Esophagus squamous epithelium (tissue), 5 donors: ENCODE results near the gene ANKRD44. TPM values are rescaled to one million over a fixed set of nuclear protein-coding genes. Genes with fewer than 3 reads are reported as not detected.

Source experiments
- DNase-seq: peaks from one replicate; lab custom pipeline; 2025; lab: John Stamatoyannopoulos, UW
- H3K27ac ChIP-seq, 4 donors: fragments of 200-600 bp; sonication (generic); one replicate each; pipeline ENCODE4 v1.5.1; 2016 to 2019; ENCODE audit warnings: mild to moderate bottlenecking in 1 of 4
- H3K27me3 ChIP-seq, 4 donors: fragments of 200-600 bp; sonication (generic); 1 replicate in 3 of 4; 2 replicates in 1 of 4; pipeline versions ENCODE4 v1.5.1 to v1.6.0; 2017 to 2021; ENCODE audit warnings: antibody characterized with exemption in 1 of 4
- H3K36me3 ChIP-seq, 3 donors: fragments of 200-600 bp; sonication (generic); one replicate each; pipeline ENCODE4 v1.5.1; 2016 to 2019
- H3K4me1 ChIP-seq, 3 donors: fragments of 200-600 bp; sonication (generic); one replicate each; pipeline ENCODE4 v1.5.1; 2017 to 2019
- H3K4me3 ChIP-seq, 4 donors: fragments of 200-600 bp; sonication (generic); 1 replicate in 3 of 4; 2 replicates in 1 of 4; pipeline ENCODE4 v1.5.1; 2016 to 2019; ENCODE audit warnings: mild to moderate bottlenecking in 2 of 4, moderate library complexity in 1 of 4
- H3K9me3 ChIP-seq, 3 donors: fragments of 200-600 bp; sonication (generic); one replicate each; pipeline ENCODE4 v1.5.1; 2016 to 2019
- POLR2A ChIP-seq, 4 donors: fragments of 450-650 bp; IDR thresholded peaks; one replicate each; pipeline ENCODE4 v1.6.1; 2017; ENCODE audit warnings: antibody characterized with exemption in 4 of 4, mild to moderate bottlenecking in 4 of 4, moderate library complexity in 3 of 4
- WGBS, 2 donors: methylation state at CpG; one replicate each; pipeline ENCODE4 v1.1.5; 2018; 5-methylcytosine and 5-hydroxymethylcytosine counted together
- intact Hi-C: fragments of 100-400 bp; cut with DNase I; formaldehyde crosslinking; loops from one replicate; pipeline ENCODE4 v1.15.0; 2022
- total RNA-seq, 4 donors: library from RNA; depleted of rRNA; stranded (reverse); fragments of >200 nt; gene quantifications; one replicate each; pipeline ENCODE4 v1.1.0, GENCODE V29; 2016
- TF ChIP-seq, protein P1 (sequence below), 6 experiments: fragments of 450-650 bp in 4 of 6; fragments of 200-600 bp in 2 of 6; sonication (generic) in 2 of 6; IDR thresholded peaks; one replicate each; pipeline ENCODE4 v1.5.1; 2016 to 2019; ENCODE audit warnings: antibody characterized with exemption in 6 of 6, mild to moderate bottlenecking in 4 of 6, moderate library complexity in 4 of 6
- donor health status: DM: yes; HTN: yes; CAD: no.

The ANKRD44 gene
- total RNA-seq, 4 donors from 2014 or later: 4.5 to 54.0 (median 11.4) TPM

DNA sequence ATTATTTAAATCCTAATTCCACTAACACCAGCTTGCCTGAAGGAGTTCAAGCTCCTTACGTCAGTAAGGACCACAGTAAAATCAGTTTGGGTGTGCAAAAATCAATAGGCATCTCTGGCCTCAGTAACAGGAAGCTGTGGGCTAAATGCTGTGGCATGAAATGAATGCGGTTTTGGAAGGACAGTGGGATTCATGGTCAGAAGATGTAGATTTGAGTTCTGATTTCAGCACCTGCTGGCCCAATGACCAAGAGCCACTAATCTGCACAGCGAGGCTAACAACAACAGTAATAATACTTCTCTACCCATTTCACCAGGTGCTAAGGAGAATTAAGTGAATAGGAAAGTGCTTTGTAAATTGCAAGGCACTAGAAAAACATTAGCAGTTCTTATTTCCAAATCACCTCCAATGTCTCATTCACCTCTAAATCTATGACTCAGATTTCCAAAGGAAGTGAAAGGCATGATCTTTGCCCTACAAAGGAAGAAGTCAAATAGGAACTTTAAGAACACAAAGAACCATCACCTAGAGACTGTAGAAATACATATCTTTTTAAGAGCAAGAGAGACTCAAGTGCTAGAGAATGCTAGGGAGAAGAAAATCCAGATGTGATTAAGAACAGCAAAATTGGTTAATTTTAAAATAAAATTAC is 172.6 kb downstream of the ANKRD44 start:
- H3K27me3 ChIP-seq: no peaks in the 10 kb centered on the region
- H3K36me3 ChIP-seq: no peaks in the 10 kb centered on the region
- WGBS, 2 donors: 51 to 84% methylated on average over 3 of the region's 3 CpGs
- no peak for DNase-seq
- H3K4me3 ChIP-seq: no peak overlapping the region
- intact Hi-C loops: no loop called here
- TF ChIP-seq, protein P1, sequence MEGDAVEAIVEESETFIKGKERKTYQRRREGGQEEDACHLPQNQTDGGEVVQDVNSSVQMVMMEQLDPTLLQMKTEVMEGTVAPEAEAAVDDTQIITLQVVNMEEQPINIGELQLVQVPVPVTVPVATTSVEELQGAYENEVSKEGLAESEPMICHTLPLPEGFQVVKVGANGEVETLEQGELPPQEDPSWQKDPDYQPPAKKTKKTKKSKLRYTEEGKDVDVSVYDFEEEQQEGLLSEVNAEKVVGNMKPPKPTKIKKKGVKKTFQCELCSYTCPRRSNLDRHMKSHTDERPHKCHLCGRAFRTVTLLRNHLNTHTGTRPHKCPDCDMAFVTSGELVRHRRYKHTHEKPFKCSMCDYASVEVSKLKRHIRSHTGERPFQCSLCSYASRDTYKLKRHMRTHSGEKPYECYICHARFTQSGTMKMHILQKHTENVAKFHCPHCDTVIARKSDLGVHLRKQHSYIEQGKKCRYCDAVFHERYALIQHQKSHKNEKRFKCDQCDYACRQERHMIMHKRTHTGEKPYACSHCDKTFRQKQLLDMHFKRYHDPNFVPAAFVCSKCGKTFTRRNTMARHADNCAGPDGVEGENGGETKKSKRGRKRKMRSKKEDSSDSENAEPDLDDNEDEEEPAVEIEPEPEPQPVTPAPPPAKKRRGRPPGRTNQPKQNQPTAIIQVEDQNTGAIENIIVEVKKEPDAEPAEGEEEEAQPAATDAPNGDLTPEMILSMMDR (IDR thresholded peaks at IDR 0.05): no peak
- TF ChIP-seq POLR2A (IDR thresholded peaks at IDR 0.05): no peak
- H3K4me1 ChIP-seq: peaks cover 0 to 21% (median 12%) of the 10 kb centered on the region in 3 donors
- H3K27ac ChIP-seq: no peak overlapping the region
- H3K9me3 ChIP-seq: no peaks in the 10 kb centered on the region

DNA sequence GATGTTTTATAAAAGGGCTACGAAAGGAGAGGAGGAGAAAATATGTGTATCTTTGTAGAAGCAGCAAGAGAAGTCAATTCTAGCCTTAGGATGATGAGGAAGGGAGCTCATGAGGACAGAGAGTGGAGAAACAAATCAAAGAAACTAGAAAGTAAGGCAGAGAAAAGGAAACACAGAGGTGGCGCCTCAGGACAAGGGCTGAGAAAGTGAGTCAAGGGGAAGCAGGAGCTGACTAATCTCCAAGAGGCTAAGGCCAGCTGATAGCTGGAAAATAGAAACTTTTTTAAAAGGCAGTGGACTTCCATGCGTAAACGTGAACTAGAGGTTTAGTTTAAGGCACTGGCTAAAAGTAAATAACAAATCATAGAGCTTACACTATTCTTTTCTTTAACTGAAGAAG is 173.3 kb downstream of the ANKRD44 start:
- H3K27me3 ChIP-seq: no peaks in the 10 kb centered on the region
- DNase-seq: no peak
- no peaks in the 10 kb centered on the region for H3K36me3 ChIP-seq
- peaks cover 0 to 21% (median 12%) of the 10 kb centered on the region in 3 donors for H3K4me1 ChIP-seq
- 54 to 62% methylated on average over 4 of the region's 4 CpGs for WGBS, 2 donors
- TF ChIP-seq POLR2A (IDR thresholded peaks at IDR 0.05): no peak
- TF ChIP-seq, protein P1 (IDR thresholded peaks at IDR 0.05): no peak
- no peaks in the 10 kb centered on the region for H3K9me3 ChIP-seq
- H3K27ac ChIP-seq: no peak overlapping the region
- intact Hi-C loops: no loop called here
- H3K4me3 ChIP-seq: no peak overlapping the region

DNA sequence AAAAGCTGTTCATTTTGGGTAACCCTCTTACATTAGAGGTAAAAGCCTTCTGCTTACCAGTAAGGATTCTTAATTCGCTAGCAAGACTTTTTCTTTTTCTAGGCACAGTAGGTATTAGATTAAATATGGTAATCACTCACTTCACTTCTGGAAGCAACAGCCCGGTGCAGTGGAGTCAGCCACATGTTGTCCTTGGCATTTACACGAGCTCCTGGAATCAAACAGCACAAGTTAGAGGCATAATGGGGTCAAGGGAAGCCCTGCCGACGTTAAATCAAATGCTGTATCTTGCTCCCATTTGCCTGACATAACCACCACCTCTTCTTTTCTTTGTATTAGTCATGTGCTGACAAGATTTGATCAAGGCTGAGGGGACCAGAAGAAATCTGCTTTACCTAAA is 174.1 kb downstream of the ANKRD44 start:
- no peak for DNase-seq
- Histone ChIP-seq H3K27ac (no peak overlapping the region), H3K27me3 (no peaks in the 10 kb centered on the region), H3K36me3 (no peaks in the 10 kb centered on the region), H3K4me3 (no peak overlapping the region), H3K9me3 (no peaks in the 10 kb centered on the region), H3K4me1 (peaks cover 0 to 21% (median 12%) of the 10 kb centered on the region in 3 donors)
- intact Hi-C loops: no loop called here
- WGBS, 2 donors: 66 to 83% methylated on average over 5 of the region's 5 CpGs
- no peak for TF ChIP-seq POLR2A (IDR thresholded peaks at IDR 0.05)
- TF ChIP-seq, protein P1 (IDR thresholded peaks at IDR 0.05): no peak

DNA sequence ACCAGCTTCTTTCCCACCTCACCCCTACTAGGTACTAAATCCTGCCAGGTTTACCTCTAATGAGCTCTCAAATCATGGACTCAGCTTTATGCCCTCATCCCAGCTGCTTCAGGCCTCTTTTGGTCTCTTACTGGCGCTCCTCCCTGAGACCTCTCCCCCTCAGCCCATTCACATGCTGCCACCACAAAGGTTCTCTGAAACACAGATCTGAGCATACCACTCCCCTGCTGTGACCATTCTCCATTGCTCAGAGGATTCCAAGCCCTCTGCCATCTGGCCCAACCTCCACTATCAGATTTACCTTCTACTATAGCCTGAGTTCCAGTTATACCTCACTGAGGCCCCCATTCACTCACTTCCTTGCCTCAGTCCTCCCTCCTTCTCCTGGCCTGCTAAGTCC is 174.8 kb downstream of the ANKRD44 start:
- TF ChIP-seq, protein P1 (IDR thresholded peaks at IDR 0.05): no peak
- TF ChIP-seq POLR2A (IDR thresholded peaks at IDR 0.05): no peak
- intact Hi-C loops: no loop called here
- H3K4me3 ChIP-seq: no peak overlapping the region
- H3K36me3 ChIP-seq: no peaks in the 10 kb centered on the region
- H3K27me3 ChIP-seq: no peaks in the 10 kb centered on the region
- peaks cover 0 to 21% (median 12%) of the 10 kb centered on the region in 3 donors for H3K4me1 ChIP-seq
- no peak overlapping the region for H3K27ac ChIP-seq
- no peak for DNase-seq
- 100% methylated on average over 1 of the region's 1 CpG for WGBS, 2 donors
- no peaks in the 10 kb centered on the region for H3K9me3 ChIP-seq

DNA sequence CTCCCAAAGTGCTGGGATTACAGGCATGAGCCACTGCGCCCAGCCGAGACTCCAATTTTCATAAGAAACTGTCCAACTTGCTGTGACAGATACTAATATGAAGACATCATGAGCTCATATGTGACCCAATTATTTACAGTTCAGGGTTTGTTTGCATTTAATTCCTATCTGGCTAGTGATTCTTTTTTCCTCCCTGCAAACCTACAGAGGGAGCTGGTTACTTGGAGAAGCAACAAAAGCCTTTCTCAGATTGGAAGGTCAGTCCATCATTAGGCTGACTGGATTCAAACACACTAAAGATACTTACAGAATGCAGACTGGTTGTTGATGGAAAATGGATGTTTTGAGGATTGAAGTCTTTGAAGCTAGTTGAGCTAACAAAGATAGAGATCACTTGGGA is 176.4 kb downstream of the ANKRD44 start:
- peaks cover 0 to 24% (median 12%) of the 10 kb centered on the region in 3 donors for H3K4me1 ChIP-seq
- H3K27ac ChIP-seq: no peak overlapping the region
- H3K4me3 ChIP-seq: no peak overlapping the region
- no peak for DNase-seq
- TF ChIP-seq, protein P1 (IDR thresholded peaks at IDR 0.05): no peak
- no peak for TF ChIP-seq POLR2A (IDR thresholded peaks at IDR 0.05)
- intact Hi-C loops: no loop called here
- no peaks in the 10 kb centered on the region for H3K9me3 ChIP-seq
- 95 to 100% methylated on average over 2 of the region's 2 CpGs for WGBS, 2 donors
- H3K27me3 ChIP-seq: no peaks in the 10 kb centered on the region
- H3K36me3 ChIP-seq: no peaks in the 10 kb centered on the region
